Coronary artery (tissue), 2 donors: ENCODE results near the gene ERC2.
A peak's percentile ranks its signal among the peaks of the same experiment; 100 is the strongest.

Experiments used
- DNase-seq: peaks from one replicate; pipeline ENCODE4 v3.0.0-alpha.2; 2017; ENCODE audit warnings: low spot score
- H3K27ac ChIP-seq, 2 donors: fragments of 200-600 bp; sonication (generic); one replicate each; pipeline ENCODE4 v1.5.1; 2016 to 2019
- H3K4me3 ChIP-seq: fragments of 200-600 bp; sonication (generic); 2 replicates; pipeline ENCODE4 v1.5.1; 2016; ENCODE audit warnings: mild to moderate bottlenecking, moderate library complexity
- CTCF ChIP-seq: fragments of 200-600 bp; sonication (generic); IDR thresholded peaks from one replicate; pipeline ENCODE4 v1.5.1; 2019; ENCODE audit warnings: antibody characterized with exemption

ERC2 gene

GRCh38 chr3:56144805-56145204 is 323.5 kb downstream of the ERC2 start:
- peak overlapping the region in 1 of 2 donors; percentile 7 for H3K27ac ChIP-seq
- no peak for DNase-seq
- TF ChIP-seq CTCF, result no peak
- no peak overlapping the region for H3K4me3 ChIP-seq

- Histone ChIP-seq H3K4me3 (no peak overlapping the region), H3K27ac (no peak overlapping the region)
- no peak for DNase-seq
- TF ChIP-seq CTCF, result no peak
Measured at GRCh38 chr3:56137415-56137814, 330.9 kb downstream of the ERC2 start.

GRCh38 chr3:56136514-56136913 is 331.8 kb downstream of the ERC2 start:
- no peak for DNase-seq
- TF ChIP-seq CTCF, result no peak

GRCh38 chr3:56135941-56136340 is 332.3 kb downstream of the ERC2 start:
- DNase-seq, result no peak
- no peak for TF ChIP-seq CTCF

More at GRCh38 chr3:56136514-56136913, 331.8 kb downstream of the ERC2 start:
- Histone ChIP-seq H3K27ac (no peak overlapping the region), H3K4me3 (no peak overlapping the region)

GRCh38 chr3:56133423-56133822 is 334.8 kb downstream of the ERC2 start:
- Histone ChIP-seq H3K4me3 (no peak overlapping the region), H3K27ac (no peak overlapping the region)
- DNase-seq, result no peak
- no peak for TF ChIP-seq CTCF

More at GRCh38 chr3:56135941-56136340, 332.3 kb downstream of the ERC2 start:
- Histone ChIP-seq H3K27ac (no peak overlapping the region), H3K4me3 (no peak overlapping the region)

- no peak overlapping the region for H3K27ac ChIP-seq
- no peak overlapping the region for H3K4me3 ChIP-seq
- no peak for DNase-seq
- no peak for TF ChIP-seq CTCF
Measured at GRCh38 chr3:56132762-56133161, 335.5 kb downstream of the ERC2 start.

- H3K4me3 ChIP-seq, result no peak overlapping the region
- no peak for DNase-seq
- TF ChIP-seq CTCF, result no peak
- H3K27ac ChIP-seq, result no peak overlapping the region
Measured at GRCh38 chr3:56131974-56132590, 336.2 kb downstream of the ERC2 start.
